Trophoblast cell (in vitro differentiated cells and primary cell): ENCODE measurements around the gene QTRT2.

Experiments
- DNase-seq, 2 donors: peaks; one replicate each; pipeline ENCODE4 v3.0.0-alpha.2; 2016
- H2AFZ ChIP-seq: 2 replicates; pipeline ENCODE4 v1.6.1; 2013; ENCODE audit warnings: low read length, moderate library complexity, mild to moderate bottlenecking; ENCODE audit not compliant: insufficient read depth, poor library complexity
- H2AK5ac ChIP-seq: 2 replicates; pipeline ENCODE4 v1.6.1; 2013; ENCODE audit warnings: mild to moderate bottlenecking, low read length
- H2BK120ac ChIP-seq: 2 replicates; pipeline ENCODE4 v1.6.1; 2013; ENCODE audit warnings: low read length, mild to moderate bottlenecking, moderate library complexity; ENCODE audit not compliant: insufficient read depth, poor library complexity
- H2BK12ac ChIP-seq: 2 replicates; pipeline ENCODE4 v1.6.1; 2013; ENCODE audit warnings: mild to moderate bottlenecking, low read length, moderate library complexity
- H2BK5ac ChIP-seq: 2 replicates; pipeline ENCODE4 v1.6.1; 2013; ENCODE audit warnings: low read length, low read depth, moderate library complexity, mild to moderate bottlenecking; ENCODE audit not compliant: poor library complexity
- H3K14ac ChIP-seq: 2 replicates; pipeline ENCODE4 v1.6.1; 2013; ENCODE audit warnings: mild to moderate bottlenecking, low read length
- H3K18ac ChIP-seq: 2 replicates; pipeline ENCODE4 v1.6.1; 2013; ENCODE audit warnings: mild to moderate bottlenecking, low read length
- H3K23ac ChIP-seq: 2 replicates; pipeline ENCODE4 v1.6.1; 2013; ENCODE audit warnings: low read length
- H3K27ac ChIP-seq: 2 replicates; pipeline ENCODE4 v1.5.1; 2013; ENCODE audit warnings: low read depth, mild to moderate bottlenecking, inconsistent platforms, low read length, moderate library complexity
- H3K27me3 ChIP-seq: 2 replicates; pipeline ENCODE4 v1.6.1; 2013; ENCODE audit warnings: inconsistent platforms, mild to moderate bottlenecking, low read length, moderate library complexity; ENCODE audit not compliant: insufficient read depth
- H3K36me3 ChIP-seq, 2 experiments: 1 replicate in 1 of 2; 2 replicates in 1 of 2; pipeline ENCODE4 v1.6.1; 2013; ENCODE audit warnings: low read length in 2 of 2, mild to moderate bottlenecking in 2 of 2, moderate library complexity in 1 of 2; ENCODE audit not compliant: insufficient read depth in 2 of 2, control insufficient read depth in 1 of 2
- H3K4ac ChIP-seq: 2 replicates; pipeline ENCODE4 v1.6.1; 2013; ENCODE audit warnings: low read depth, mild to moderate bottlenecking, low read length, moderate library complexity
- H3K4me1 ChIP-seq, 2 experiments: 1 replicate in 1 of 2; 2 replicates in 1 of 2; pipeline ENCODE4 v1.6.1; 2013; ENCODE audit warnings: low read length in 2 of 2, mild to moderate bottlenecking in 2 of 2, moderate library complexity in 1 of 2; ENCODE audit not compliant: insufficient read depth in 2 of 2, control insufficient read depth in 1 of 2
- H3K4me2 ChIP-seq: 2 replicates; pipeline ENCODE4 v1.6.1; 2013; ENCODE audit warnings: inconsistent platforms, mild to moderate bottlenecking, low read length, moderate library complexity
- H3K4me3 ChIP-seq: 2 replicates; pipeline ENCODE4 v1.5.1; 2013; ENCODE audit warnings: mild to moderate bottlenecking, low read depth, low read length, inconsistent platforms
- H3K79me1 ChIP-seq: one replicate; pipeline ENCODE4 v1.6.1; 2013; ENCODE audit warnings: low read length
- H3K79me2 ChIP-seq: 2 replicates; pipeline ENCODE4 v1.6.1; 2013; ENCODE audit warnings: low read length, mild to moderate bottlenecking; ENCODE audit not compliant: control insufficient read depth, insufficient read depth, poor library complexity
- H3K9ac ChIP-seq: 2 replicates; pipeline ENCODE4 v1.6.1; 2013; ENCODE audit warnings: mild to moderate bottlenecking, low read length
- H3K9me3 ChIP-seq: 2 replicates; pipeline ENCODE4 v1.6.1; 2013; ENCODE audit warnings: low read depth, mild to moderate bottlenecking, control low read depth, inconsistent platforms, low read length; ENCODE audit not compliant: insufficient read depth
- H4K12ac ChIP-seq: 2 replicates; pipeline ENCODE4 v1.6.1; 2013; ENCODE audit warnings: low read depth, mild to moderate bottlenecking, low read length, moderate library complexity
- H4K8ac ChIP-seq: 2 replicates; pipeline ENCODE4 v1.6.1; 2013; ENCODE audit warnings: low read depth, mild to moderate bottlenecking, low read length, moderate library complexity
- H4K91ac ChIP-seq: one replicate; pipeline ENCODE4 v1.6.1; 2013; ENCODE audit warnings: low read depth, mild to moderate bottlenecking, low read length, moderate library complexity
- WGBS: extraction: QIAGEN DNeasy Blood & Tissue Kit; methylation state at CpG from one replicate; pipeline ENCODE4 v1.1.7; 2013; ENCODE audit warnings: missing lambda C conversion rate; ENCODE audit not compliant: insufficient read length, insufficient coverage; ENCODE audit errors: extremely low coverage; 5-methylcytosine and 5-hydroxymethylcytosine counted together

Gene QTRT2

DNA sequence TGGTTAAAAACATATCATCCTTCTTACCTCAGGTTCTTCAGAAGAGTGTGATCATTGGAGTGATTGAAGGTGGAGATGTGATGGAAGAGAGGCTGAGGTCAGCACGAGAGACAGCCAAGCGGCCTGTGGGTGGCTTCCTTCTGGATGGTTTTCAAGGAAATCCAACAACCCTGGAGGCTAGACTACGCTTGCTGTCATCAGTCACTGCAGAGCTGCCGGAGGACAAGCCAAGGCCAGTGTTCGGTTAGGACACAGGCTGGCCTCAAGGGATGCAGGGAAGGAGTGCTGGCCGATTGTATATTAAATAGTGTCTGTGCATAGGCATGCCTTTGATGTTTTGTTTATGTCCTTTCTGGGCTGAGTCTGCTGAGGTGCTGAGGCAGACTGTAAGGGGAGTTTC lies 20.2 kb downstream of the QTRT2 start:
- no peak overlapping the region for H3K14ac ChIP-seq
- H4K8ac ChIP-seq = no peak overlapping the region
- no peaks in the 10 kb centered on the region for H3K9me3 ChIP-seq
- H3K79me1 ChIP-seq = no peaks in the 10 kb centered on the region
- no peak overlapping the region for H3K4me2 ChIP-seq
- H2BK120ac ChIP-seq = no peak overlapping the region
- H3K23ac ChIP-seq = no peak overlapping the region
- no peak overlapping the region for H3K4me3 ChIP-seq
- no peak overlapping the region for H4K12ac ChIP-seq
- H4K91ac ChIP-seq = no peak overlapping the region
- no peak overlapping the region for H2BK12ac ChIP-seq
- no peak overlapping the region for H3K9ac ChIP-seq
- no peaks in the 10 kb centered on the region for H3K27me3 ChIP-seq
- H3K4me1 ChIP-seq = no peaks in the 10 kb centered on the region
- no peak overlapping the region for H3K27ac ChIP-seq
- no peak overlapping the region for H2AFZ ChIP-seq
- no peak overlapping the region for H2AK5ac ChIP-seq
- H3K4ac ChIP-seq = no peak overlapping the region
- peaks cover 19 to 24% of the 10 kb centered on the region in 2 experiments for H3K36me3 ChIP-seq
- WGBS = no CpG with 5 or more reads among the region's 6 CpGs
- H2BK5ac ChIP-seq = no peak overlapping the region
- H3K79me2 ChIP-seq = no peaks in the 10 kb centered on the region
- DNase-seq = no peak
- no peak overlapping the region for H3K18ac ChIP-seq

GRCh38 chr3:114078126-114078525 lies 21.6 kb downstream of the QTRT2 start:
- Histone ChIP-seq H3K4me2 (no peak overlapping the region), H3K27ac (no peak overlapping the region), H3K9ac (no peak overlapping the region), H3K27me3 (no peaks in the 10 kb centered on the region), H3K79me2 (no peaks in the 10 kb centered on the region), H3K9me3 (no peaks in the 10 kb centered on the region), H2BK120ac (no peak overlapping the region), H3K23ac (no peak overlapping the region), H4K12ac (no peak overlapping the region), H3K18ac (no peak overlapping the region), H4K91ac (no peak overlapping the region), H3K36me3 (peaks cover 17 to 23% of the 10 kb centered on the region in 2 experiments), H2AFZ (no peak overlapping the region), H2BK5ac (no peak overlapping the region), H3K4me1 (no peaks in the 10 kb centered on the region), H4K8ac (no peak overlapping the region), H3K14ac (no peak overlapping the region), H3K79me1 (no peaks in the 10 kb centered on the region), H3K4ac (no peak overlapping the region), H2AK5ac (no peak overlapping the region), H3K4me3 (no peak overlapping the region), H2BK12ac (no peak overlapping the region)
- no peak for DNase-seq

DNA sequence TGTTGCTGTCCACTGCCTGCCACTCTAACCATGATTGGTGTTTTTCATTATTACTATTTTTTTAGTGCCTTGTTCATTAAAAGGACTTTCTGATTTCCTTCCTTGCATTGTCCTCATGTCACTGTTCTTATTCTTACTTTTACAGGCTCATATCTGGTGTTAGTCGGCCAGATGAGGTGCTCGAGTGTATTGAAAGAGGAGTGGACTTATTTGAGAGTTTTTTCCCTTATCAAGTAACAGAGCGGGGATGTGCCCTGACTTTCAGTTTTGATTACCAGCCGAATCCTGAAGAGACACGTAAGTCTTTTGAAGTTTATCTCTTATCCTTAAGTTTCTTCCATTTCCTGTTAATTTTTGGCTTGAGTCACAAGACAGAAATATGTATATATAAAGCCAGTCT lies 23.2 kb downstream of the QTRT2 start:
- no CpG with 5 or more reads among the region's 5 CpGs for WGBS
- H2AFZ ChIP-seq = no peak overlapping the region
- H3K79me1 ChIP-seq = no peaks in the 10 kb centered on the region
- H4K8ac ChIP-seq = no peak overlapping the region
- no peak overlapping the region for H3K14ac ChIP-seq
- no peak overlapping the region for H3K18ac ChIP-seq
- H3K9me3 ChIP-seq = no peaks in the 10 kb centered on the region
- no peak overlapping the region for H2BK12ac ChIP-seq
- no peak overlapping the region for H2BK5ac ChIP-seq
- DNase-seq = no peak
- H3K4me3 ChIP-seq = no peak overlapping the region
- H3K9ac ChIP-seq = no peak overlapping the region
- peaks cover 15 to 16% of the 10 kb centered on the region in 2 experiments for H3K36me3 ChIP-seq
- H4K91ac ChIP-seq = no peak overlapping the region
- no peak overlapping the region for H3K4me2 ChIP-seq
- no peak overlapping the region for H2BK120ac ChIP-seq
- no peak overlapping the region for H4K12ac ChIP-seq
- no peaks in the 10 kb centered on the region for H3K79me2 ChIP-seq
- no peak overlapping the region for H3K27ac ChIP-seq
- H3K4ac ChIP-seq = no peak overlapping the region
- H3K27me3 ChIP-seq = no peaks in the 10 kb centered on the region
- H3K23ac ChIP-seq = no peak overlapping the region
- H2AK5ac ChIP-seq = no peak overlapping the region
- H3K4me1 ChIP-seq = no peaks in the 10 kb centered on the region

DNA sequence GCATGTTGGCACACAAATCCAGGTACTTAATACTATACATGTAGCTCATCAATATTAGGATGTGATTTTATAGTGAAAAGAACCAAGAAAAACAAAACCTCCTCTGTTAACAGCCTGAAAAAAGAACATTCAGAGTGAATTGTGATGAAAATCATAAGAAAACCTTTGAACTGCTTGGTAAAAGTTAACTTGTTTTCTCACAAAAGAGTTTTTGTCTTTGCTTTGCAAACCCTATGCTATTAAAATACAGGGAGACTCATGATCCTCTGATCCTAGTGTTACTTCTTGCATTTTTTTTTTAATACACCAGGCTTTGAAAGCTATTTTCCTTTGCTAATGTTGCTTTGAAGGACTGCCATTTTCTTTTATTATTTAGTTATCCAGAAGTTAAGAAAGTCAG lies 23.7 kb downstream of the QTRT2 start:
- Histone ChIP-seq H3K4me3 (no peak overlapping the region), H3K4me2 (no peak overlapping the region), H3K27ac (no peak overlapping the region), H3K18ac (no peak overlapping the region), H2BK5ac (no peak overlapping the region), H4K8ac (no peak overlapping the region), H2AFZ (no peak overlapping the region), H3K14ac (no peak overlapping the region), H3K4ac (no peak overlapping the region), H4K12ac (no peak overlapping the region), H3K9me3 (no peaks in the 10 kb centered on the region), H2BK12ac (no peak overlapping the region), H2AK5ac (no peak overlapping the region), H3K23ac (no peak overlapping the region), H3K27me3 (no peaks in the 10 kb centered on the region), H3K36me3 (peaks cover 15 to 16% of the 10 kb centered on the region in 2 experiments), H4K91ac (no peak overlapping the region), H3K79me1 (no peaks in the 10 kb centered on the region), H3K4me1 (no peaks in the 10 kb centered on the region), H3K79me2 (no peaks in the 10 kb centered on the region), H2BK120ac (no peak overlapping the region), H3K9ac (no peak overlapping the region)
- DNase-seq = no peak

- H3K4me3 ChIP-seq = no peak overlapping the region
- H4K8ac ChIP-seq = no peak overlapping the region
Observed at GRCh38 chr3:114081037-114081436, 24.5 kb downstream of the QTRT2 start.

More at GRCh38 chr3:114081037-114081436, 24.5 kb downstream of the QTRT2 start:
- no peak overlapping the region for H2BK5ac ChIP-seq
- H4K91ac ChIP-seq = no peak overlapping the region
- H3K27ac ChIP-seq = no peak overlapping the region
- no peak overlapping the region for H2AK5ac ChIP-seq
- H2BK12ac ChIP-seq = no peak overlapping the region
- H3K27me3 ChIP-seq = no peaks in the 10 kb centered on the region
- H3K9me3 ChIP-seq = no peaks in the 10 kb centered on the region
- H3K9ac ChIP-seq = no peak overlapping the region
- no peaks in the 10 kb centered on the region for H3K79me1 ChIP-seq
- H3K4me1 ChIP-seq = no peaks in the 10 kb centered on the region
- no peak overlapping the region for H3K4ac ChIP-seq
- no peak overlapping the region for H2BK120ac ChIP-seq
- no peak overlapping the region for H3K4me2 ChIP-seq
- no peak overlapping the region for H2AFZ ChIP-seq
- peaks cover 14 to 16% of the 10 kb centered on the region in 2 experiments for H3K36me3 ChIP-seq
- DNase-seq = no peak
- H3K18ac ChIP-seq = no peak overlapping the region
- no peaks in the 10 kb centered on the region for H3K79me2 ChIP-seq
- H3K23ac ChIP-seq = no peak overlapping the region
- no peak overlapping the region for H3K14ac ChIP-seq
- no peak overlapping the region for H4K12ac ChIP-seq
